Inflammatory macrophage treated with lipopolysaccharide for 1 hour (primary cell): Measurements from ENCODE around the gene AP3S2.

Experiments used
- DNase-seq, 2 donors: peaks; one replicate each; pipeline ENCODE4 v3.0.0-alpha.2; 2020 to 2022

AP3S2 gene

GRCh38 chr15:89812847-89813320 is 80.9 kb downstream of the AP3S2 start:
- DNase-seq, result no peak

DNA sequence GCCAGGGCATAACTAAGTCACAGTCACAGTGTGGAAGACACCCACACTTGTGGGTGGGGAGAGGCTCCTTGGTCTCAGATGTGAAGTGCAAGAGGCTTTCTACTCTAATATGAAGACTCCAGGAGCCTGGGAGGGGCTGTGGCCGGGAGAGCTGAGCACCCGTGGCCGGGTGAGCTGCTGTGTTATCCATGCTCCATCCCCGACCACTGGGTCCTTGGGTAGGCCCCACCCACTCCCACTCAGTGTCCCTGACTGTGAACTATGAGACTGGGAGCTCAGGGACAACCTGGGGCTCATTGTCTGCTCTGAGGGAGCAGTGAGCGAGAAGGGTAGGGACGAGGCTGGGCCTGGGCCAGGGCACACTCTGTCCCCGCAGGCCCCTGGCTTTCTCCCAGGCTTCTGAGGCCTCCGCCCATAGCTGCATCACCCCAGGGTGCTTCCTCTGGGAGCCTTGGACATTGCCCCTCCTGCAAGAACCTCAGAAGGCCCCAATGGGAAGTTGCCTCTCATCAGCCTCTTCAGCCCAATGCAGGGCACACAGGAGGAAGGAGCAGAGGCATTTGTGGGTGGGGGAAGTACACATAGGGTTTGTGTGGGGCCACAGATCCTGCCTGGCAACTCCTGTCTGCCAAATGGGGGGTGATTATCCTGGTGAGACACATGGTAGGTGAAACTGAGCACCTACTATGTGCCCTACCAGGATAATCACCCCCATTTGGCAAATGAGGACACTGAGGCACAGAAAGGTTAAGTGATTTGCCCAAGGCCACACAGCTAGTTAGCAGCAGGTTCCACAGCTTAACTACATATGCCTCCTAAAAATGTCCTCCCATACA is 81.6 kb downstream of the AP3S2 start:
- peak; percentile 92 to 96 for DNase-seq

DNA sequence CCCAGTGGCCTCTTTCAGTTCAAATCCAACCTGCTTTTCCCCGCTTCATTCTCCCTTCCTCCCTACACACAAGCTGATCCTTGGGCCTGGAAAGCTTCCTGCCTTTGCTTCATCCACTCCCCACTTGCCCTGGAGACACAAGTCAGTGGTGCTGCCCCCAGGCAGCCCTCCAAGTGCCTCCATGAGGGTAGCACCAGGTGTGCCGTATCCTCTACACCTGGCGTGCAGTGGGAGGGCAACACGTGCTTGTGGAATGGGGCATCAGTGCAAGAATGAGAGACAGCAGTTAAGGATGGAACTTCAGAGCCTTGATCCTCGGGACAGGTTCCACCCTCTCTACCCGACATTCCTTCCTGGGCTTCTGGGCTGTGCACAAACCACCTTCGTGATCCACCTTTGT is 83.0 kb downstream of the AP3S2 start:
- DNase-seq, result no peak

DNA sequence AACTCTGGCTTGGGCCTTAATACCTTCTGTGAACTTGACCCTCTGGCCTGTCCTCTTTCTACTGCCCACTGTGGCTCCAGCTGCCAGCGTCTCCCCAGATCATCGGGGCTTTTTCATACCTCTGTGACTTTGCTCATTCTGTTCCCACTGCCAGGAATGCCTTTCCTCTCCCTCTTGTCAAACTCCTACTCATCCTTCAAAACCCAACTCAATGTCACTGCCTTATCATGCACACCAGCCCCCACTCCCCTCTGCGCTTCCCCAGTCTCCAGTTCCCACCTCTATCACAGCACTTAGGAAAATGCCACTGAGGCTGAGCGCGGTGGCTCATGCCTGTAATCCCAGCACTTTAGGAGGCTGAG is 84.0 kb downstream of the AP3S2 start:
- no peak for DNase-seq

- no peak for DNase-seq
Measured at GRCh38 chr15:89809093-89809786, 84.6 kb downstream of the AP3S2 start.

DNA sequence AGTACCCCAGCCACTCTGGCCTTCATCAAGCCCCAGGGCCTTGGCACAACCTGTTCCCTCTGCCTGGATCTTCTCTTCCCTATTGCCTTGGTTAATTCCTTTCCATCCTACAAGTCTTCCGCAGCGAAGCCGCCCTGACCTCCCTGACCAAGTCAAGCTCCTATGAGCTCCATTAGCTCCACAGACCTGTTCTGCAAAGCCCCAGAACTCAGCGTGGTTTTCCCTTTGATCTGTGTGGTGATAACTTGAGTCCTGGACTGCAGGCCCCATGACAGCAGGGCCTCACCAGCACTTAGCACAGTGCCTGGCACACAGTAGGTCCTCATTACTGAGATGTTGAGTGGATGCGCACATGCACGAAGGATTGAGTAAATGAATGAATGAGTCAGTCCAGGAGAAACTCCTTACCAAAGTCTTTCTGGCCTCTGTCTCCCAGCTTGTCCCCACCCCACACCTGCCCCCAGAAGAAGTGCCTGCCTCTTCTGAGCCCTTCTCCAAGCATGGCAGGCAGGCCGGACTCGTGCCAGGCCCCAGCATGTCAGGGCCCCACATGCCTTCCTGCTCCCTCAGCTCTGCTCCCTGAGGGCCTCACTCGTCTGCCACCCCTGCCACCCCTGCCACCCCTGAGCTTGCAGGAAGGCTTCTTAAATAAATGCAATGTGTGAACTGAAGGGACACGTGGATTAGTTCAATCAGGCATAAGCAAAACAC is 85.5 kb downstream of the AP3S2 start:
- DNase-seq, result no peak

DNA sequence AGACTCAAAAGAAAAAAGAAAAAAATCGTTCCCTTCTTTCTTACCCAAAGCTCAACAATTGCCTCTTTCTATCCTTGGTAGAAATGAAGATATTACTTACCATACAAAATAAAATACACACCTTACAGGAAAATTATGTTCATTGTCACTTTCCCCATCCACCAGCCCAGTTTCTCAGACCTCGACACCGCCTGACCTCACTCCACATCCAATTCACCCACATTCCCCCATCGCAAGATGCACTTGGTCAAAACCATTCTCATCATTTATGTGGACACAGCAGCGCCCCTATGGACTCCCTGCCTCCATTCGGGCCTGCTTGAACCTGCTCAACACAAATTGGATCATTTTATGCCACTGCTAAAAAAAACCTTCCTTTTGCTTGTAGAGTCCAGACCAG is 86.1 kb downstream of the AP3S2 start:
- no peak for DNase-seq

DNA sequence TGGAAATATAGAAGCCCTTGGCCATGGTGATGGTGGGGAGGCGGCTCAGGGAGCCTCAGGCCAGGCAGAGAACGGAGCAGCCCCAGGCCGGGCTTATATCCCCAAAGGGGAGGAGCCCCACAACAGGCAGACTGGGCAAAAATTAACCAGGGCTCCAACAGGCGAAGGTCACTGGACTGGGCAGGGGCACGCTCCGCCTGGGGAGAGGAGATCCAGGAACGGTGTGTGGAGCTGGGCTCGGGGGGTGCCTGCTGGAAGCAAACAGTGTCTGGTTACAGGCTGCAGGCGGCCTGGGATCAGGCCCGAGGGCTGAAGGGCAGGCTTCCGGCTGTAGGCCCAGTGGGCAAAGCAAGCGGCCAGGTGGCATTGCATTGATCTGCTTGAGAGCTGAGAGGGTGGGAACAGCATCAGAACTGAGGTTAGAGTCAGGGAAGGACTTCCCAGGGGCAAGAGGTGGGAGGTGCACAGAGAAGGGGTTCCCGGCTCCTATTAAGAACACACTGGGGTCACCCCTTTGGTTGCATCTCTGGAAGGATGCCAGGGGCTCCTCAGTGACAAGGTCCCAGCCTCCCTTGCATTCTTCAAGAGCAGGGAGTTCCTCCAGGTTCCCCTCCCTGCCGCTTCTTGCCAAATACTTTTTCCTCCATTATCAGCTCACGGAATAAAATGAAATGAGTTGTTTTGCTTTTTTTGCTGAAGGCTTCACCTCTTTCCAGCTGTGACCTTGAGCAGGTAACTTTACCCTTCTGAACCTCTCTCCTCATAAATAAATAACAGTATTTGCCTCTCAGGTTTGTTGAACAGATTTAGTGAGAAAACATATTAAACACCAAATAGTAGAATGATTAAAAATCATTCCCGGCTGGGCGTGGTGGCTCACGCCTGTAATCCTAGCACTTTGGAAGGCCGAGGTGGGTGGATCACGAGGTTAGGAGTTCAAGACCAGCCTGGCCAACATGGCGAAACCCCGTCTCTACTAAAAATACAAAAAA is 86.9 kb downstream of the AP3S2 start:
- DNase-seq, result no peak

- DNase-seq, result no peak
Measured at GRCh38 chr15:89806210-89806558, 87.6 kb downstream of the AP3S2 start.

DNA sequence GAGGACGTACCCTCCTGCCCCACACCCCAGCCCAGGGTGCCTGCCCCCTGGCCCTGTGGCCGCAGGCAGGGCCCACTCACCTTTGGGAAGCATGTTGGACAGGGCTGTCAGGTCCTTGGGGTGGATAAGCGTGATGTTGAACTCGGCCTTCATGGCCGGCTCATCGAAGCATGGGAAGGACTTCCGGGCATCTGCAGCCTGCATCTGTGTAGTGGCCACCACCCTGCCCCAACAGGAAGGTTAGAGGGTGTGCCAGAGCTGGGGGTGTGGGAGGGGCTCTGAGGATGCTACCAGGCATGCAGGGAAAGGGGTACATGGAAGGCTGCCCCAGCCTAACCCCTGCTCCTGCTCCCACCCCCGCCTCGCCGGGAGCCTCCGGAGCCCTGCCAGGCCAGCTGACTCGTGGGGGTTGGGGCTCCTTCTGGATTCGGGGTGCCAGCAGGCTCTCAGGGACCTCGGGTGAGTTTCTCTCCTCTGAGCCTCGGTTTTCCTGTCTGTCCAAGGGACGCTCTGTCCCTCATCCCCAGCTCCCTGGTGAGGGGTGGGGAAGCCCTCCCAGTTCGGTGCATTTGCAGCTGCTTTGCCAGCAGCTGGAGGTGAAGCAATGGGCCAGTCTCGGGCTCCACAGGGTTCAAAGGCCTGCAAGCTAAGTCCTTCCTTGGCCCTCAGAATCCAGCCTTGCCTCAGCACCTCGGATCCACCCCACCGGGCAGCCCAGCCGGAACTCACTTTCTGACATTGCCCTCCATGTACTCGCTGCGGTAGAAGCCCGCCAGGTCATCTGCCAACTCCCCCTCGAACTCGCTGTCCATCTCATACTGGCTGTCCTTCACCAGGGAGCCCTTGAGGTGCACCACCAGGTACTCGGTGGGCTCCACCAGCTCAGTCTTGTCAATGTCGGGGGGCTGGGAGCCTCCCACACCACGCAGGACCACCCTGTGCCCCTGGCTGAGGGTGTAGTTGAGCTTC is 88.3 kb downstream of the AP3S2 start:
- DNase-seq, result no peak

DNA sequence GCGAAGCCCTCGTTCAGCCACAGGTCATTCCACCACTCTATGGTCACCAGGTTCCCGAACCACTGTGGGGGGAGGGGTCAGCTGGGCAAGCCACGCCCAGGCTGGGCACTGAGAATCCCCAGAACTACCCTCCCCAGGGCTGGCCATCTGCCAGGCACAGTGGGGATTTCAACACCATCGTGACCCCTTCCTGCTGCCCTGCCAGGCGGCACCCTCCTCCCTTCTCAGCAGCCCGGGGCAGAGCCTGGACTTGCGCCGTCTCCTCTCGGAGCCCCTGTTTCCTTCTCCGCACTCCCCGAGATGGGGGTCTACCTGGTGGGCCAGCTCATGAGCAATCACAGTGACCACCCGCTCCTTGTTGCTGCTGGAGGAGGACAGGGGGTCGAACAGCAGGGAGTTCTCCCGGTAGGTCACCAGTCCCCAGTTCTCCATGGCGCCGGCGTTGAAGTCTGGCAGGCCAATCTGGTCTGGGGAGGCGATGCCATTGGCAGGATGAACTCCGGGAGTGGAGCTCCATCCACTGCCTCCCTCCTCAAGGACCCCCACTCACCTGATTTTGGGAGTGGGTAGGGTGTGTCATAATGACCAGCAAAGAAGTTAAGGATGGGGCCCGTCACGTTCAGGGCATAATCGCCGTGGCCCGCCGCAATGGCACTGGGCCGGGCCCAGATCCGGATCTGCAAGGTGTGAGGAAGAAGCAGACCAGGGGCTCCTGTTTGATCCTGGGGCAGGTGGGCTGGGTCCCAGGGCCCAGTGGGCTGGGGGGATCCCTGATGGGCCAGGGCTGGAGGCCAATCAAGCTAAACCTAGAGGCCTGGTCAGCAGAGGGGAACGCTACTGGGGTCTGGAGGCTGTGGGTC is 89.6 kb downstream of the AP3S2 start:
- DNase-seq, result peak in 1 of 2 donors; percentile 13

DNA sequence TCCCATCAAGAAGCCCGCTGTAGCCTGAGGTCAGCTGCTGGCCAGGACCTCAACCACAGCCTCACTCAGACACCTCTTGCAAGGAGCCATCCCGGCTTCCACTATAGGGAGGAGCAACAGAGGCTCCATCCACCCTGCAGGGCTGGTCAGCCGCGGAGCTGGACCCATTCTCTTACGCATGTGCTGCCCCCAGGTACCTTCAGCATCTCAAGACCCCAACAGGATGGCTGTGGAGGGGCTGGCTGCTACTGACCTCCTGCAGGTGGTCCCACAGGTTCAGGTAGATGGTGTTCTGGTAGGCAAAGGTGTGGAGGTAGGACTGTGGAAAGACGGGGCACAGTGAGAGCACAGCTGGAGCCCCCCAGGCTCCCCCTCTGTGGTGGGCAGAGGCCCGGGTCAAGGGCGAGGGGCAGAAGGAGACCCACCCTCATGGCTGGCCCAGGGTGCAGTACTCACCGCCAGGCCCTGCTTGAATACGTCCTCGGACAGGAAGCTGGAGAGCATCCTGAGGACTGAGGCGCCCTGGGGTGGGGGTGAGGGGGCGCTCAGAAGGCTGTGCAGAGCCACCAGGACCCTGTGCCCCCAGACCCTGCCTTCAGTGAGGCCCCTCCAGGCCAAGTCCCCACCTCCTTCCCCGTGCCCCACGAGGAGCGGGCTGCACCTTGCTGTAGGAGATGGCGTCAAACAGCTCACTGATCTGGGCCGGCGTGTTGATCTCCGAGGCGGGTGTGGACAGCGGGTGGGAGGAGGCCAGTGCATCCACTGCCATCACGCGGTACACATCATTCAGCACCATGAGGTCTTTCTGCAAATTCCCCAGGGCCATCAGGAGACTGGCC is 90.6 kb downstream of the AP3S2 start:
- DNase-seq, result no peak

GRCh38 chr15:89802231-89802928 is 91.4 kb downstream of the AP3S2 start:
- DNase-seq, result no peak

- no peak for DNase-seq
Measured at GRCh38 chr15:89801471-89802195, 92.2 kb downstream of the AP3S2 start.

DNA sequence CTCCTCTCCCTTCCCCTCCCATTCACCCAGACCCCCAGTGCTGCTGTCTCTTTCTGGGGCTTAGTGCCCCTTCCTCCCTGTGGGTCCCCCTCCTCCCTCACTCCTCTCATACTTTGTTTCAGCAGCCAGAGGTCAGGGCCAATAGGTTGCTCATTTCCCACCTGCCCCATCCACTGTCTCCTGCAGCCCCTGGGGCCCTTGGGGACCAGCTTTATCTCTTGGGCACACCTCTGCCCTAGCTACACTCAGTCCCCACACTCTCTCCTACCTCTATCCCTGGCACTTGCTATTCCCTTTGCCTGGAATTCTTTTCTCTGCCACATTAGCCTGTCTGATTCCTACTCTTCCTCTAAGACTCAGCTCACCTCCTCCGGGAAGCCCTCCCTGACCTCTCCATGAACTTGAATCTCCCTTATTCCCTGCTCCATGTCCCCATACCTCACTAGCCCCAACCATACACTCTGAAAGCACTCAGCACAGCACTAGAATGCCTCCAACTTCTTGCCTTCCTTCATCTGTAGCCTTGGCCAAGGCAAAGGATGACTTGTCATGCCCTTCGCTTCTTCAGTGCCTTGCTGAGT is 93.8 kb downstream of the AP3S2 start:
- no peak for DNase-seq

DNA sequence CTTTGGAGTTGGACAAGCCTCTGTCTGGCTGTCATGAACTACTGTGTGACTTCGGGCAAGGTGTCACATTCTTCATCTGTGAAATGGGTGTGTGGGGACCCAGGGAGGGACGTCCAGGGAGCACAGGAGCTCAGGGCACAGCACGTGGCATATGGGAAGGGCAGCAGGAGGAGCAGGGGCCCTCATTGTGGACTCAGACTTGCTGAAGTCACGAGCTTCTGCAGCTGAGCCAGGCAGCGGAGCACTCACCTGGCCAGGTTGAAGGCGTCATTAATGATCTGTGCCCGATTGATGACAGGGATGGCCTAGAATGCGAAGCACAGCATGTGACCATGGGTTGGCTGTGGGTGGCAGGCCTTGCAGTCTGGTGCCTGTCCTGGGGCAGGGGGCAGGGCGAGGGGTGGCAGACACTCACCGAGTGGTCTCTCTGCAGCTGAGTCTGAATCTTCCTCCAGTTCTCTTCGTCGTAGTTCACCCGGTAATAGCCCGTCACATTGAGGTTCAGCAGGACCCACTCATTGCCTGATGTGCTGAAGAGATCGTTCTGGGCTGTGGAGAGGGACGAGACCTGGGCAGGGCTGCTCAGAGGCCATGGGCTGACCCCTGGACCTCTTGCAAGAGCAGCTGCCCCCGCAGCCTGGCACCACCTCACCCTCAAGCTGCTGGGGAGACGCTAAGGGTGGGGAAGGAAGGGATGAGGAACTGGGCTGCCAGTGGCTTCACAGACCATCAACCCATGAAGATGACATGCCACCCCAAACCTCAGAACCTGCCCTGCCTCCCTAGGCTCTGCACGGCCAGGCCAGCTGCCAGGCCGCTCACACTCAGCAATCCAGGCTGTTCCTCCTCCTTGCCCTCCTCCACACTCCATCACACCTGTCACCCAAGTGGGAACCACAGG is 94.5 kb downstream of the AP3S2 start:
- no peak for DNase-seq
